GM23338 (cell line): ENCODE data around the gene PTPRN2. TPM values are rescaled to one million over a fixed set of nuclear protein-coding genes. Genes with fewer than 3 reads are reported as not detected.

Experiments
- ATAC-seq: fragments of 200-7000 bp; cut with Tn5 transposase; 3 replicates; pipeline ENCODE4 v1.9.1; 2020
- DNase-seq: peaks from one replicate; pipeline ENCODE4 v3.0.0-alpha.2; 2015; ENCODE audit warnings: low spot score
- H2AFZ ChIP-seq: fragments of 200-600 bp; sonication (generic); 2 replicates; pipeline ENCODE4 v1.8.0; 2016; ENCODE audit warnings: antibody characterized with exemption, mild to moderate bottlenecking, moderate library complexity
- H3F3A ChIP-seq: fragments of 200-600 bp; sonication (generic); replicated peaks from 2 replicates; pipeline ENCODE4 v1.8.0; 2017; ENCODE audit warnings: antibody characterized with exemption, mixed run types, low read depth
- H3K27ac ChIP-seq: fragments of 200-600 bp; sonication (generic); 2 replicates; pipeline ENCODE4 v1.6.1; 2016; ENCODE audit warnings: low read depth
- H3K27me3 ChIP-seq: fragments of 200-600 bp; sonication (generic); 2 replicates; pipeline ENCODE4 v1.8.0; 2016; ENCODE audit warnings: mild to moderate bottlenecking, mixed run types, moderate library complexity; ENCODE audit not compliant: insufficient read depth
- H3K36me3 ChIP-seq: fragments of 200-600 bp; sonication (generic); 2 replicates; pipeline ENCODE4 v1.8.0; 2016; ENCODE audit warnings: mild to moderate bottlenecking; ENCODE audit not compliant: insufficient read depth
- H3K4me1 ChIP-seq: fragments of 200-600 bp; sonication (generic); 2 replicates; pipeline ENCODE4 v1.8.0; 2016; ENCODE audit warnings: mild to moderate bottlenecking, moderate library complexity; ENCODE audit not compliant: insufficient read depth
- H3K4me2 ChIP-seq: fragments of 200-600 bp; sonication (generic); 2 replicates; pipeline ENCODE4 v1.7.1; 2017; ENCODE audit warnings: mixed run types
- H3K4me3 ChIP-seq: fragments of 200-600 bp; sonication (generic); 2 replicates; pipeline ENCODE4 v1.6.1; 2016; ENCODE audit warnings: mixed run types
- H3K79me2 ChIP-seq: fragments of 200-600 bp; sonication (generic); replicated peaks from 2 replicates; pipeline ENCODE4 v1.8.0; 2017; ENCODE audit warnings: mild to moderate bottlenecking; ENCODE audit not compliant: insufficient read depth
- H3K9me2 ChIP-seq: fragments of 200-600 bp; sonication (generic); 2 replicates; pipeline ENCODE4 v1.8.0; 2017; ENCODE audit not compliant: insufficient read depth
- H4K20me1 ChIP-seq: fragments of 200-600 bp; sonication (generic); replicated peaks from 2 replicates; pipeline ENCODE4 v1.8.0; 2017; ENCODE audit warnings: mild to moderate bottlenecking; ENCODE audit not compliant: insufficient read depth
- H3K27ac Mint-ChIP-seq: 2 replicates; pipeline ENCODE4 v1.8.0; 2020; ENCODE audit warnings: inconsistent platforms, mild to moderate bottlenecking, moderate library complexity, mixed read lengths
- H3K27me3 Mint-ChIP-seq: 3 replicates; pipeline ENCODE4 v1.8.0; 2022; ENCODE audit warnings: low read depth, mild to moderate bottlenecking, moderate library complexity, mixed read lengths, inconsistent platforms; ENCODE audit not compliant: insufficient read depth, poor library complexity
- H3K36me3 Mint-ChIP-seq: 3 replicates; pipeline ENCODE4 v1.8.0; 2021; ENCODE audit warnings: low read depth, mild to moderate bottlenecking, inconsistent platforms, moderate library complexity, mixed read lengths
- H3K4me1 Mint-ChIP-seq: 3 replicates; pipeline ENCODE4 v1.8.0; 2020; ENCODE audit warnings: mild to moderate bottlenecking, inconsistent platforms, mixed read lengths
- H3K4me3 Mint-ChIP-seq: 3 replicates; pipeline ENCODE4 v1.8.0; 2021; ENCODE audit warnings: moderate library complexity, mild to moderate bottlenecking, inconsistent platforms, mixed read lengths
- H3K9me3 Mint-ChIP-seq: 3 replicates; pipeline ENCODE4 v1.8.0; 2020; ENCODE audit warnings: moderate library complexity, mild to moderate bottlenecking, inconsistent platforms, mixed read lengths
- CREB1 ChIP-seq: fragments of 250-450 bp; sonication (Bioruptor Pico); IDR thresholded peaks from 2 replicates; pipeline ENCODE4 v1.5.0; 2020; ENCODE audit warnings: low read depth, mild to moderate bottlenecking, moderate library complexity
- CTCF ChIP-seq, 2 experiments: fragments of 200-600 bp in 1 of 2; sonication (generic) in 1 of 2; conservative IDR thresholded peaks; 2 replicates each; pipeline versions ENCODE4 v1.5.1 to v1.6.1; 2016 to 2017; ENCODE audit warnings: antibody characterized with exemption in 2 of 2, low read depth in 2 of 2, mild to moderate bottlenecking in 2 of 2, moderate library complexity in 1 of 2
- ETS1 ChIP-seq: IDR thresholded peaks from 2 replicates; pipeline ENCODE4 v1.6.1; 2016; ENCODE audit warnings: antibody characterized with exemption
- EZH2 ChIP-seq: fragments of 200-600 bp; sonication (generic); IDR thresholded peaks from one replicate; pipeline ENCODE4 v1.8.0; 2017; ENCODE audit warnings: antibody characterized with exemption, mild to moderate bottlenecking, low read depth; ENCODE audit not compliant: unreplicated experiment
- EZH2phosphoT487 ChIP-seq: fragments of 200-600 bp; sonication (generic); IDR thresholded peaks from one replicate; pipeline ENCODE4 v1.8.1; 2018; ENCODE audit warnings: antibody characterized with exemption; ENCODE audit not compliant: unreplicated experiment
- JUNB ChIP-seq: IDR thresholded peaks from one replicate; pipeline ENCODE4 v1.6.1; 2016; ENCODE audit warnings: antibody characterized with exemption; ENCODE audit not compliant: unreplicated experiment
- NANOG ChIP-seq: IDR thresholded peaks from 2 replicates; pipeline ENCODE4 v1.6.1; 2016; ENCODE audit warnings: antibody characterized with exemption, borderline replicate concordance
- POLR2AphosphoS5 ChIP-seq: IDR thresholded peaks from 2 replicates; pipeline ENCODE4 v1.6.1; 2016; ENCODE audit warnings: antibody characterized with exemption, low read depth
- STAT1 ChIP-seq: IDR thresholded peaks from one replicate; pipeline ENCODE4 v1.6.1; 2016; ENCODE audit warnings: antibody characterized with exemption; ENCODE audit not compliant: unreplicated experiment
- ZNF114 ChIP-seq: fragments of 250-450 bp; sonication (Bioruptor Pico); IDR thresholded peaks from 2 replicates; pipeline ENCODE4 v1.5.0; 2020; ENCODE audit warnings: mild to moderate bottlenecking, moderate library complexity
- ZNF331 ChIP-seq: fragments of 250-450 bp; sonication (Bioruptor Pico); IDR thresholded peaks from 2 replicates; pipeline ENCODE4 v1.5.0; 2020; ENCODE audit warnings: low read depth, mild to moderate bottlenecking, moderate library complexity
- polyA plus RNA-seq: library from polyadenylated mRNA; unstranded; fragments of >200 nt; fragmentation: Nextera tagmentation; extraction: Ambion mirVana; gene quantifications from 2 replicates; pipeline ENCODE4 v1.2.1, GENCODE V29; 2016
- total RNA-seq: library from RNA; depleted of rRNA; stranded (reverse); fragments of >200 nt; shearing (Covaris generic); gene quantifications from 2 replicates; pipeline ENCODE4 v1.2.3, GENCODE V29; 2014
- TF ChIP-seq, protein P1 (sequence below): fragments of 250-450 bp; sonication (Bioruptor Pico); IDR thresholded peaks from 2 replicates; pipeline ENCODE4 v1.5.0; 2020; ENCODE audit warnings: mild to moderate bottlenecking, moderate library complexity
- TF ChIP-seq, protein P2 (sequence below): IDR thresholded peaks from one replicate; pipeline ENCODE4 v1.6.1; 2018; ENCODE audit warnings: antibody characterized with exemption; ENCODE audit not compliant: unreplicated experiment

PTPRN2 gene
- total and polyA plus RNA-seq, 2 experiments from 2014 or later: 0.87 to 4.0 TPM

GRCh38 chr7:157884461-157885062, 703.1 kb downstream of the PTPRN2 start:
- Mint-ChIP-seq H3K27me3 (peaks cover 5% of the 10 kb centered on the region), H3K36me3 (peaks cover 31% of the 10 kb centered on the region), H3K4me3 (no peak overlapping the region), H3K27ac (no peak overlapping the region), H3K9me3 (no peaks in the 10 kb centered on the region; the same call in none of the 3 replicates), H3K4me1 (no peaks in the 10 kb centered on the region)
- H2AFZ ChIP-seq: no peak overlapping the region
- no peak overlapping the region for H3K4me3 ChIP-seq
- ATAC-seq: no peak
- H3K27ac ChIP-seq: no peak overlapping the region
- H3F3A ChIP-seq: no peaks in the 10 kb centered on the region
- no peak for DNase-seq
- H3K4me2 ChIP-seq: no peak overlapping the region
- no peaks in the 10 kb centered on the region for H3K4me1 ChIP-seq
- no peaks in the 10 kb centered on the region for H3K9me2 ChIP-seq
- no peaks in the 10 kb centered on the region for H4K20me1 ChIP-seq
- no peaks in the 10 kb centered on the region for H3K36me3 ChIP-seq
- H3K79me2 ChIP-seq: no peaks in the 10 kb centered on the region
- H3K27me3 ChIP-seq: no peaks in the 10 kb centered on the region
- TF ChIP-seq, protein P1, sequence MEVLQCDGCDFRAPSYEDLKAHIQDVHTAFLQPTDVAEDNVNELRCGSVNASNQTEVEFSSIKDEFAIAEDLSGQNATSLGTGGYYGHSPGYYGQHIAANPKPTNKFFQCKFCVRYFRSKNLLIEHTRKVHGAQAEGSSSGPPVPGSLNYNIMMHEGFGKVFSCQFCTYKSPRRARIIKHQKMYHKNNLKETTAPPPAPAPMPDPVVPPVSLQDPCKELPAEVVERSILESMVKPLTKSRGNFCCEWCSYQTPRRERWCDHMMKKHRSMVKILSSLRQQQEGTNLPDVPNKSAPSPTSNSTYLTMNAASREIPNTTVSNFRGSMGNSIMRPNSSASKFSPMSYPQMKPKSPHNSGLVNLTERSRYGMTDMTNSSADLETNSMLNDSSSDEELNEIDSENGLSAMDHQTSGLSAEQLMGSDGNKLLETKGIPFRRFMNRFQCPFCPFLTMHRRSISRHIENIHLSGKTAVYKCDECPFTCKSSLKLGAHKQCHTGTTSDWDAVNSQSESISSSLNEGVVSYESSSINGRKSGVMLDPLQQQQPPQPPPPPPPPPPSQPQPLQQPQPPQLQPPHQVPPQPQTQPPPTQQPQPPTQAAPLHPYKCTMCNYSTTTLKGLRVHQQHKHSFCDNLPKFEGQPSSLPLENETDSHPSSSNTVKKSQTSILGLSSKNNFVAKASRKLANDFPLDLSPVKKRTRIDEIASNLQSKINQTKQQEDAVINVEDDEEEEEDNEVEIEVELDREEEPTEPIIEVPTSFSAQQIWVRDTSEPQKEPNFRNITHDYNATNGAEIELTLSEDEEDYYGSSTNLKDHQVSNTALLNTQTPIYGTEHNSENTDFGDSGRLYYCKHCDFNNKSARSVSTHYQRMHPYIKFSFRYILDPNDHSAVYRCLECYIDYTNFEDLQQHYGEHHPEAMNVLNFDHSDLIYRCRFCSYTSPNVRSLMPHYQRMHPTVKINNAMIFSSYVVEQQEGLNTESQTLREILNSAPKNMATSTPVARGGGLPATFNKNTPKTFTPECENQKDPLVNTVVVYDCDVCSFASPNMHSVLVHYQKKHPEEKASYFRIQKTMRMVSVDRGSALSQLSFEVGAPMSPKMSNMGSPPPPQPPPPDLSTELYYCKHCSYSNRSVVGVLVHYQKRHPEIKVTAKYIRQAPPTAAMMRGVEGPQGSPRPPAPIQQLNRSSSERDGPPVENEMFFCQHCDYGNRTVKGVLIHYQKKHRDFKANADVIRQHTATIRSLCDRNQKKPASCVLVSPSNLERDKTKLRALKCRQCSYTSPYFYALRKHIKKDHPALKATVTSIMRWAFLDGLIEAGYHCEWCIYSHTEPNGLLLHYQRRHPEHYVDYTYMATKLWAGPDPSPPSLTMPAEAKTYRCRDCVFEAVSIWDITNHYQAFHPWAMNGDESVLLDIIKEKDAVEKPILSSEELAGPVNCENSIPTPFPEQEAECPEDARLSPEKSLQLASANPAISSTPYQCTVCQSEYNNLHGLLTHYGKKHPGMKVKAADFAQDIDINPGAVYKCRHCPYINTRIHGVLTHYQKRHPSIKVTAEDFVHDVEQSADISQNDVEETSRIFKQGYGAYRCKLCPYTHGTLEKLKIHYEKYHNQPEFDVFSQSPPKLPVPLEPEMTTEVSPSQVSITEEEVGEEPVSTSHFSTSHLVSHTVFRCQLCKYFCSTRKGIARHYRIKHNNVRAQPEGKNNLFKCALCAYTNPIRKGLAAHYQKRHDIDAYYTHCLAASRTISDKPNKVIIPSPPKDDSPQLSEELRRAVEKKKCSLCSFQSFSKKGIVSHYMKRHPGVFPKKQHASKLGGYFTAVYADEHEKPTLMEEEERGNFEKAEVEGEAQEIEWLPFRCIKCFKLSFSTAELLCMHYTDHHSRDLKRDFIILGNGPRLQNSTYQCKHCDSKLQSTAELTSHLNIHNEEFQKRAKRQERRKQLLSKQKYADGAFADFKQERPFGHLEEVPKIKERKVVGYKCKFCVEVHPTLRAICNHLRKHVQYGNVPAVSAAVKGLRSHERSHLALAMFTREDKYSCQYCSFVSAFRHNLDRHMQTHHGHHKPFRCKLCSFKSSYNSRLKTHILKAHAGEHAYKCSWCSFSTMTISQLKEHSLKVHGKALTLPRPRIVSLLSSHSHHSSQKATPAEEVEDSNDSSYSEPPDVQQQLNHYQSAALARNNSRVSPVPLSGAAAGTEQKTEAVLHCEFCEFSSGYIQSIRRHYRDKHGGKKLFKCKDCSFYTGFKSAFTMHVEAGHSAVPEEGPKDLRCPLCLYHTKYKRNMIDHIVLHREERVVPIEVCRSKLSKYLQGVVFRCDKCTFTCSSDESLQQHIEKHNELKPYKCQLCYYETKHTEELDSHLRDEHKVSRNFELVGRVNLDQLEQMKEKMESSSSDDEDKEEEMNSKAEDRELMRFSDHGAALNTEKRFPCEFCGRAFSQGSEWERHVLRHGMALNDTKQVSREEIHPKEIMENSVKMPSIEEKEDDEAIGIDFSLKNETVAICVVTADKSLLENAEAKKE (CRISPR knock-in tag): no peak
- no peak for TF ChIP-seq ZNF114 (CRISPR knock-in tag)
- TF ChIP-seq EZH2phosphoT487: no peak
- TF ChIP-seq JUNB: no peak
- TF ChIP-seq NANOG: no peak
- TF ChIP-seq STAT1: no peak
- no peak for TF ChIP-seq CTCF (conservative IDR thresholded peaks at IDR 0.05; ENCODE audit: low read depth in 2 of 2)
- no peak for TF ChIP-seq ZNF331
- TF ChIP-seq, protein P2, sequence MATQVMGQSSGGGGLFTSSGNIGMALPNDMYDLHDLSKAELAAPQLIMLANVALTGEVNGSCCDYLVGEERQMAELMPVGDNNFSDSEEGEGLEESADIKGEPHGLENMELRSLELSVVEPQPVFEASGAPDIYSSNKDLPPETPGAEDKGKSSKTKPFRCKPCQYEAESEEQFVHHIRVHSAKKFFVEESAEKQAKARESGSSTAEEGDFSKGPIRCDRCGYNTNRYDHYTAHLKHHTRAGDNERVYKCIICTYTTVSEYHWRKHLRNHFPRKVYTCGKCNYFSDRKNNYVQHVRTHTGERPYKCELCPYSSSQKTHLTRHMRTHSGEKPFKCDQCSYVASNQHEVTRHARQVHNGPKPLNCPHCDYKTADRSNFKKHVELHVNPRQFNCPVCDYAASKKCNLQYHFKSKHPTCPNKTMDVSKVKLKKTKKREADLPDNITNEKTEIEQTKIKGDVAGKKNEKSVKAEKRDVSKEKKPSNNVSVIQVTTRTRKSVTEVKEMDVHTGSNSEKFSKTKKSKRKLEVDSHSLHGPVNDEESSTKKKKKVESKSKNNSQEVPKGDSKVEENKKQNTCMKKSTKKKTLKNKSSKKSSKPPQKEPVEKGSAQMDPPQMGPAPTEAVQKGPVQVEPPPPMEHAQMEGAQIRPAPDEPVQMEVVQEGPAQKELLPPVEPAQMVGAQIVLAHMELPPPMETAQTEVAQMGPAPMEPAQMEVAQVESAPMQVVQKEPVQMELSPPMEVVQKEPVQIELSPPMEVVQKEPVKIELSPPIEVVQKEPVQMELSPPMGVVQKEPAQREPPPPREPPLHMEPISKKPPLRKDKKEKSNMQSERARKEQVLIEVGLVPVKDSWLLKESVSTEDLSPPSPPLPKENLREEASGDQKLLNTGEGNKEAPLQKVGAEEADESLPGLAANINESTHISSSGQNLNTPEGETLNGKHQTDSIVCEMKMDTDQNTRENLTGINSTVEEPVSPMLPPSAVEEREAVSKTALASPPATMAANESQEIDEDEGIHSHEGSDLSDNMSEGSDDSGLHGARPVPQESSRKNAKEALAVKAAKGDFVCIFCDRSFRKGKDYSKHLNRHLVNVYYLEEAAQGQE: no peak
- TF ChIP-seq EZH2: no peak
- no peak for TF ChIP-seq CREB1 (CRISPR knock-in tag)
- no peak for TF ChIP-seq POLR2AphosphoS5
- TF ChIP-seq ETS1: no peak
